HEK293 (cell line): ENCODE data around the gene HSD17B10.

Source experiments
- KLF10 ChIP-seq: fragments of 450-650 bp; IDR thresholded peaks from 2 replicates; pipeline ENCODE4 v1.5.1; 2018; ENCODE audit warnings: missing biosample characterization, mild to moderate bottlenecking, missing genetic modification characterization
- MEIS1 ChIP-seq: sonication (generic); formaldehyde crosslinking; IDR thresholded peaks from 2 replicates; pipeline ENCODE4 v1.8.1; 2022; ENCODE audit warnings: missing genetic modification reagents, mild to moderate bottlenecking, borderline replicate concordance
- SP2 ChIP-seq: fragments of 450-650 bp; formaldehyde crosslinking; IDR thresholded peaks from 2 replicates; pipeline ENCODE4 v1.5.1; 2016; ENCODE audit warnings: missing biosample characterization, missing genetic modification characterization
- ZBTB10 ChIP-seq: fragments of 450-650 bp; formaldehyde crosslinking; IDR thresholded peaks from 2 replicates; pipeline ENCODE4 v1.5.1; 2016; ENCODE audit warnings: missing biosample characterization, missing genetic modification characterization
- ZNF24 ChIP-seq: fragments of 450-650 bp; formaldehyde crosslinking; IDR thresholded peaks from 2 replicates; pipeline ENCODE4 v1.5.1; 2016; ENCODE audit warnings: missing biosample characterization, missing genetic modification characterization
- ZNF292 ChIP-seq: fragments of 450-650 bp; formaldehyde crosslinking; IDR thresholded peaks from 2 replicates; pipeline ENCODE4 v1.5.1; 2016; ENCODE audit warnings: low read depth, missing biosample characterization, missing genetic modification characterization, borderline replicate concordance
- ZNF416 ChIP-seq: fragments of 450-650 bp; formaldehyde crosslinking; IDR thresholded peaks from 2 replicates; pipeline ENCODE4 v1.5.1; 2016; ENCODE audit warnings: missing biosample characterization, missing genetic modification characterization
- ZNF449 ChIP-seq: fragments of 450-650 bp; formaldehyde crosslinking; IDR thresholded peaks from 2 replicates; pipeline ENCODE4 v1.5.1; 2017; ENCODE audit warnings: missing biosample characterization, mild to moderate bottlenecking, missing genetic modification characterization, moderate library complexity
- ZNF785 ChIP-seq: fragments of 450-650 bp; formaldehyde crosslinking; IDR thresholded peaks from 2 replicates; pipeline ENCODE4 v1.5.1; 2016; ENCODE audit warnings: missing biosample characterization, missing genetic modification characterization
- TF ChIP-seq, protein P1 (sequence below): fragments of 450-650 bp; formaldehyde crosslinking; IDR thresholded peaks from 2 replicates; pipeline ENCODE4 v1.5.1; 2016; ENCODE audit warnings: missing biosample characterization, missing genetic modification characterization
- TF ChIP-seq, protein P2 (sequence below): fragments of 450-650 bp; formaldehyde crosslinking; IDR thresholded peaks from 2 replicates; pipeline ENCODE4 v1.5.1; 2016; ENCODE audit warnings: missing biosample characterization, missing genetic modification characterization

- no peak for TF ChIP-seq KLF10 (tag by site-specific recombination)
- TF ChIP-seq, protein P1, sequence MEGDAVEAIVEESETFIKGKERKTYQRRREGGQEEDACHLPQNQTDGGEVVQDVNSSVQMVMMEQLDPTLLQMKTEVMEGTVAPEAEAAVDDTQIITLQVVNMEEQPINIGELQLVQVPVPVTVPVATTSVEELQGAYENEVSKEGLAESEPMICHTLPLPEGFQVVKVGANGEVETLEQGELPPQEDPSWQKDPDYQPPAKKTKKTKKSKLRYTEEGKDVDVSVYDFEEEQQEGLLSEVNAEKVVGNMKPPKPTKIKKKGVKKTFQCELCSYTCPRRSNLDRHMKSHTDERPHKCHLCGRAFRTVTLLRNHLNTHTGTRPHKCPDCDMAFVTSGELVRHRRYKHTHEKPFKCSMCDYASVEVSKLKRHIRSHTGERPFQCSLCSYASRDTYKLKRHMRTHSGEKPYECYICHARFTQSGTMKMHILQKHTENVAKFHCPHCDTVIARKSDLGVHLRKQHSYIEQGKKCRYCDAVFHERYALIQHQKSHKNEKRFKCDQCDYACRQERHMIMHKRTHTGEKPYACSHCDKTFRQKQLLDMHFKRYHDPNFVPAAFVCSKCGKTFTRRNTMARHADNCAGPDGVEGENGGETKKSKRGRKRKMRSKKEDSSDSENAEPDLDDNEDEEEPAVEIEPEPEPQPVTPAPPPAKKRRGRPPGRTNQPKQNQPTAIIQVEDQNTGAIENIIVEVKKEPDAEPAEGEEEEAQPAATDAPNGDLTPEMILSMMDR (tag by site-specific recombination): no peak
- TF ChIP-seq ZNF785 (tag by site-specific recombination): no peak
- no peak for TF ChIP-seq ZNF416 (tag by site-specific recombination)
- TF ChIP-seq ZNF24: no peak
- no peak for TF ChIP-seq ZNF449 (tag by site-specific recombination)
- TF ChIP-seq MEIS1 (CRISPR knock-in tag): no peak
- no peak for TF ChIP-seq ZNF292
- no peak for TF ChIP-seq SP2
- no peak for TF ChIP-seq ZBTB10 (tag by site-specific recombination)
- TF ChIP-seq, protein P2, sequence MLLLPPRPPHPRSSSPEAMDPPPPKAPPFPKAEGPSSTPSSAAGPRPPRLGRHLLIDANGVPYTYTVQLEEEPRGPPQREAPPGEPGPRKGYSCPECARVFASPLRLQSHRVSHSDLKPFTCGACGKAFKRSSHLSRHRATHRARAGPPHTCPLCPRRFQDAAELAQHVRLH (tag by site-specific recombination): no peak
These were observed 18.6 kb upstream of the HSD17B10 start for GRCh38 chrX:53452812-53453211.
